Lung (tissue), 12 donors: ENCODE results near the gene FAAP100. TPM values are rescaled to one million over a fixed set of nuclear protein-coding genes. Genes with fewer than 3 reads are reported as not detected.

ENCODE experiments used
- ATAC-seq: fragments of 200-7000 bp; cut with Tn5 transposase; one replicate; pipeline ENCODE4 v1.9.1; 2020; ENCODE audit warnings: moderate number of reproducible peaks; ENCODE audit not compliant: insufficient read depth, low FRiP score
- DNase-seq, 3 donors: peaks; one replicate each; pipeline ENCODE4 v3.0.0-alpha.2; 2013 to 2017
- H3K27ac ChIP-seq, 2 donors: one replicate each; pipeline ENCODE4 v1.5.1; 2013; ENCODE audit warnings: mild to moderate bottlenecking in 2 of 2, moderate library complexity in 2 of 2, control low read depth in 1 of 2, inconsistent platforms in 1 of 2, low read depth in 1 of 2, low read length in 1 of 2
- H3K27me3 ChIP-seq, 3 donors: one replicate each; pipeline ENCODE4 v1.5.1; 2013; ENCODE audit warnings: low read length in 2 of 3; ENCODE audit not compliant: control insufficient read depth in 3 of 3, insufficient read depth in 3 of 3
- H3K36me3 ChIP-seq, 4 donors: one replicate each; pipeline ENCODE4 v1.5.1; 2013; ENCODE audit warnings: low read length in 4 of 4, mild to moderate bottlenecking in 1 of 4, moderate library complexity in 1 of 4; ENCODE audit not compliant: control insufficient read depth in 4 of 4, insufficient read depth in 4 of 4
- H3K4me1 ChIP-seq, 5 donors: one replicate each; pipeline ENCODE4 v1.5.1; 2013; ENCODE audit warnings: low read length in 5 of 5, mild to moderate bottlenecking in 2 of 5, moderate library complexity in 1 of 5; ENCODE audit not compliant: control insufficient read depth in 5 of 5, insufficient read depth in 5 of 5
- H3K4me3 ChIP-seq: one replicate; pipeline ENCODE4 v1.5.1; 2013; ENCODE audit warnings: mild to moderate bottlenecking, control low read depth, moderate library complexity
- H3K9ac ChIP-seq, 2 donors: one replicate each; pipeline ENCODE4 v1.5.1; 2013; ENCODE audit warnings: low read length in 2 of 2, control low read depth in 1 of 2; ENCODE audit not compliant: insufficient read depth in 1 of 2
- H3K9me3 ChIP-seq, 4 donors: one replicate each; pipeline ENCODE4 v1.5.1; 2013; ENCODE audit warnings: low read length in 3 of 4, mild to moderate bottlenecking in 1 of 4, moderate library complexity in 1 of 4; ENCODE audit not compliant: control insufficient read depth in 4 of 4, insufficient read depth in 3 of 4
- CTCF ChIP-seq: IDR thresholded peaks from 2 replicates; pipeline ENCODE4 v1.5.1; 2012; ENCODE audit warnings: mild to moderate bottlenecking; ENCODE audit errors: control extremely low read depth, extremely low read depth
- WGBS, 2 donors: extraction: QIAGEN DNeasy Blood & Tissue Kit; methylation state at CpG; one replicate each; pipeline ENCODE4 v1.1.7; 2013; 5-methylcytosine and 5-hydroxymethylcytosine counted together
- polyA plus RNA-seq, 2 donors: library from polyadenylated mRNA; stranded (reverse); fragments of 200-250 nt; gene quantifications; one replicate each; pipeline ENCODE4 v1.2.1, GENCODE V29; 2013
- total RNA-seq, 2 donors: library from RNA; depleted of rRNA in 1 of 2; stranded (reverse); fragments of >200 nt in 1 of 2; gene quantifications; one replicate each; pipeline ENCODE4 v1.2.1, GENCODE V29; 2014 to 2021
- donor health status: control.
- donor health status: control.
- donor health status: Bipolar disorder and iron deficiency.
- donor health status: healthy.
- donor health status: DM: yes; HTN: yes; CAD: no.

The FAAP100 gene
- total and polyA plus RNA-seq, 4 donors: 20.8 to 34.4 (median 25.4) TPM

DNA sequence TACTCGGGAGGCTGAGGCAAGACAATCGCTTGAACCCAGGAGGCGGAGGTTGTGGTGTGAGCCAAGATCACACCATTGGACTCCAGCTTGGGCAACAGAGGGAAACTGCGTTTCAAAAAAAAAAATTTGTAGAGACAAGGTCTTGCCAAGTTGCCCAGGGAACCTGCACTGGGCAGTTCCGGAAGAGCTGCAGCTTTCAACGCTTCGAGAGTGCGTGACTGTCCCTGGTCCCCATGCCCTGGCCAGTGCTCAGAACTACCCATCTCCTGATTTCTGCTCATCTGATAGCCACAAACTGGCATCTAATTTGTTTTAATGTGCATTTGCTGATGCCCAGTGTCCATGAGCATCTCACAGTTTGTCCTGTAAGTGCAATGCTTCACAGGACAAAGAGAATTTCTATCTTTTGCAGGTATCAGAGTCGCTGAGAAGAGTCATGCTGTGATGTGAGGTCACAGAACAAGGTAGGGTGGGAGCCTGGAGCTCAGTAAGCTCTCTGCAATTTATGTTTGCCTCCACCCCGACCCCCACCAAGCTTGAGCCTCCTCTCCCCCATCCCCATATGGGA is 43.4 kb downstream of the FAAP100 start:
- peaks cover 0 to 5% (median 0%) of the 10 kb centered on the region in 4 donors for H3K9me3 ChIP-seq
- H3K27me3 ChIP-seq: no peaks in the 10 kb centered on the region
- WGBS, 2 donors: 60 to 74% methylated on average over 10 of the region's 10 CpGs
- DNase-seq (no peak), ATAC-seq (no peak)
- H3K4me1 ChIP-seq: peaks cover 0 to 12% (median 4%) of the 10 kb centered on the region in 5 donors
- peaks cover 18 to 39% (median 30%) of the 10 kb centered on the region in 4 donors for H3K36me3 ChIP-seq
- TF ChIP-seq CTCF: no peak
- peak overlapping the region in 1 of 2 donors; percentile 82 for H3K9ac ChIP-seq
- peak overlapping the region in 1 of 2 donors; percentile 21 for H3K27ac ChIP-seq
- peak overlapping the region; percentile 14 for H3K4me3 ChIP-seq

DNA sequence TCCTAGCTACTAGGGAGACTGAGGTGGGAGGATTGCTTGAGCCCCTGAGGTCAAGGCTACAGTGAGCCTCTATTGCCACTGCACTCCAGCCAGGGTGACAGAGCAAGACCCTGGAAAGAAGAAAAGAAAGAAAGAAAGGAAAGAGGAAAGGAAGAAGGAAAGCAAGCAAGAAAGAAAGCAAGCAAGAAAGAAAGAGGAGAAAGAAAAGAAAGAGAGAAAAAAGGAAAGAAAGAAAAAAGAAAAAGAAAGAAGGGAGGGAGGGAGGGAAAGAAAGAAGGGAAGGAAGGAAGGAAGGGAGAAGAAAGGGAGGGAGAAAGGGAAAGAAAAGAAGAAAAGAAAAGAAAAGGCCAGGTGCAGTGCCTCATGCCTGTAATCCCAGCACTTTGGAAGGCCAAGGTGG is 48.5 kb downstream of the FAAP100 start:
- no peak for TF ChIP-seq CTCF
- no peaks in the 10 kb centered on the region for H3K4me1 ChIP-seq
- DNase-seq (no peak), ATAC-seq (no peak)
- H3K9ac ChIP-seq: no peak overlapping the region
- H3K4me3 ChIP-seq: no peak overlapping the region
- no peaks in the 10 kb centered on the region for H3K9me3 ChIP-seq
- no peaks in the 10 kb centered on the region for H3K27me3 ChIP-seq
- peaks cover 0 to 2% (median under 1%) of the 10 kb centered on the region in 4 donors for H3K36me3 ChIP-seq
- H3K27ac ChIP-seq: no peak overlapping the region

DNA sequence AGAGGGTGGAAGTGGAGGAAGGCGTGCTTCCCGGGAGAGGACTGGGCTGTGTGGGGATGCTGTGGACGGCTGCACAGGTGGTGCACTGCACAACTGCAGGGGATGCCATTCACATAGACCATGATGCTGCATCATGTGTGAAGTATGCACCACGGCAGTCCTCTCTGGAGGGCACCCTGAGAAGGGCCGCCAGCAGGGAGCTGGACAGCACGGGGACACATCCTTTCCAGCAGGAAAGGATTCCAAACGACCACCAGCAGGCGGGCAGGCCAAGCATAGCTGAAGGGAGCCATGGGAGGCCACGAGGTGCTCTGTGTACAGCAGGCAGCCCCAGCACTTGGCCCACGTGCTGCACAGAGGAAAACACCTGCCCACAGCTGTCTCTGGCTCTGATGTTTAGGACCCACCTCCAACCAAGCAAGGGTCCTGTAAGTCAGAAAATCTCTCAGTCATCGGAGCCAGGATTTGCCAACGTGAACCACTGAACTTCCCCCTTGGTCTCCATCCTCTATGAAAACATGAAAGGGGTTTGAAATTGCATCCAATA is 49.6 kb downstream of the FAAP100 start:
- no peak overlapping the region for H3K9ac ChIP-seq
- H3K4me1 ChIP-seq: no peaks in the 10 kb centered on the region
- H3K27me3 ChIP-seq: no peaks in the 10 kb centered on the region
- no peaks in the 10 kb centered on the region for H3K9me3 ChIP-seq
- TF ChIP-seq CTCF: no peak
- H3K36me3 ChIP-seq: no peaks in the 10 kb centered on the region
- H3K27ac ChIP-seq: no peak overlapping the region
- ATAC-seq (no peak), DNase-seq (no peak)
- H3K4me3 ChIP-seq: no peak overlapping the region
- 65 to 80% methylated on average over 12 of the region's 12 CpGs for WGBS, 2 donors

GRCh38 chr17:81500047-81500446 is 52.1 kb downstream of the FAAP100 start:
- Histone ChIP-seq H3K36me3 (no peaks in the 10 kb centered on the region), H3K27me3 (no peaks in the 10 kb centered on the region), H3K9ac (no peak overlapping the region), H3K9me3 (no peaks in the 10 kb centered on the region), H3K4me1 (no peaks in the 10 kb centered on the region), H3K27ac (no peak overlapping the region), H3K4me3 (no peak overlapping the region)
- no peak for DNase-seq
- ATAC-seq: no peak
- no peak for TF ChIP-seq CTCF
- WGBS, 2 donors: 49 to 75% methylated on average over 7 of the region's 7 CpGs
